ENCODE measurements around the gene CTDP1.

CTDP1 gene

GRCh38 chr18:79803611-79804051 lies 124.0 kb downstream of the CTDP1 start:
- no peak for DNase-seq (ENCODE audit: low read depth)
- H3K4me3 ChIP-seq (ENCODE audit: control insufficient read depth, low read depth, low read length), result no peak overlapping the region
- TF ChIP-seq CTCF (IDR thresholded peaks at IDR 0.05; ENCODE audit: control insufficient read depth, insufficient read depth, low read depth, low read length, missing control alignments), result no peak

All from AG09309 (cell line).